GM21515 (cell line): ENCODE results near the gene COL4A4.

Experiments
- ATAC-seq: cut with Tn5 transposase; IDR thresholded peaks from one replicate; pipeline ENCODE4 v1.9.1; 2021; ENCODE audit not compliant: unreplicated experiment

Gene COL4A4

DNA sequence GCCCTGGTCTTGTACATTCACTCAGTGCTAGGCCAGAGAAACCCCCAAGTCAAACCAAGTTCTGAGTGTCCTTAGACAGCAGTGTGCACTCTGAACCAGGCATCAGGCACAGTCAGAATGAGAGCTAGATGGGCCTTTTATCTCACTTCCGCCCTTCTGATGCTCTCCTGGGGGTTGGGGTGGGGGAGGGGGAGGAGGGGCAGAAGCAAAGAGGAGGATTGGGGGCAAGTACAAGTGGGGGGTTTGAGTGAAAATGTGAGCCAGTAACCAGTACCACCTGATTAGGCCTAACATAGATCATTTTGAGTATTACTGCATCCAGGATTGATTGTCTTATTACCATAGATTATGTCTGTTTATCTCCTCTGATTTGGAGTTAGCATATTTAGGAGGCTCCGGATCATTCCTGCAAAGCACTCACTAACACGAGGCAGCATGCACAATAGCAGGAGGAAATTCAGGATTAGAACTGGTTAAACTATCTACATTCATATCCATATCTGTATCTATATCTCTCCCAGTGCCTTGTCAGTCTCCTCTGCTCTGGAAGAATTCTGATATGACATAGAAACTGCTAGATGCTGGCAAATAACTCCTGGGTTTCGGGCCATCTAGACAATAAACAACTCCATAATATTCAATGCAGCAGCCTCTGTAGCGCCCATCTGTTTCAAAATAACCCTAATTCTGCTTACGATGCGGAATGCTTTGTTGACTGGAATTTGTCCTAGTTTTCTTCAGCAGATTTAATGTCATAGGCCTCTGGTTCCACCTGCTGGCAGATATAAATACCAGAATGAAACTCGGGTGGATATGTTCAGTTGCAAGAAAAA is 179.0 kb downstream of the COL4A4 start:
- ATAC-seq = peak; percentile 95

DNA sequence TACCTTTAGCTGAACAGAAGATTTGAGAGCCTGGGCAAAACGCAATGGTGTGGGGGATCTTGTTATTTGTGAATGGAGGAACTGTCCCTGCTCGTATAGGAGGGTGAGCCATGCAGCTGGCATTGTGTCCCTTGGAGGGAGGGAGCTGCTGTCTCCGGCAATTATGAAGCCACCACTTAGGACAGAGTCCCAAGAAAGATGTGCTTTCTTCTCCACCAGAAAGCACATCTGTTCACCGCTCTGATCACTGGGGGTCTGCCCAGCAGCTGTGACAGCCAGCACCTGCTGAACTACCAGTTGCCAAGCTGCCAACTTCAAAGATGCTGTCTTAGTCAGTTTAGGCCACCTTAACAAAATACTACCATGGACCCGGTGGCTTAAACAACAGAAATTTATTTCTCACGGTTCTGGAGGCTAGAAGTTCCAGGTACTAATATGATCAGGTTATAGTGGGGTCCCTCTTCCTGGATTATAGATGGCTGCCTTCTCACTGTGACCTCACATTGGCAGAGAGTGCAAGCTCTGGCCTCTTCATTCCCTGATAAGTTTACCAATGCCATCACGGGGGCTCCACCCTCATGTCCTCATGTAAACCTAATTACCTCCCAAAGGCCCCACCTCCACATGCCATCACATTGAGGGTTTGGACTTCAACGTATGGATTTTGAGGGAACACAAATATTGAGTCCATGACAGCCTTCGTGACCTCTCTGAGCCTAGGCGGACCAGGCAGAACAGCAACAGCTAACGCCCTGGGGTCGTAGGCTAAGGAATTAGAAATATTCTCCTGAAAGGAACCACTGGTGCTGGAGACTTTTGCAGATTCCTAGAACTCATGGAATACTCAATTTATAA is 179.9 kb downstream of the COL4A4 start:
- ATAC-seq = peak; percentile 3

DNA sequence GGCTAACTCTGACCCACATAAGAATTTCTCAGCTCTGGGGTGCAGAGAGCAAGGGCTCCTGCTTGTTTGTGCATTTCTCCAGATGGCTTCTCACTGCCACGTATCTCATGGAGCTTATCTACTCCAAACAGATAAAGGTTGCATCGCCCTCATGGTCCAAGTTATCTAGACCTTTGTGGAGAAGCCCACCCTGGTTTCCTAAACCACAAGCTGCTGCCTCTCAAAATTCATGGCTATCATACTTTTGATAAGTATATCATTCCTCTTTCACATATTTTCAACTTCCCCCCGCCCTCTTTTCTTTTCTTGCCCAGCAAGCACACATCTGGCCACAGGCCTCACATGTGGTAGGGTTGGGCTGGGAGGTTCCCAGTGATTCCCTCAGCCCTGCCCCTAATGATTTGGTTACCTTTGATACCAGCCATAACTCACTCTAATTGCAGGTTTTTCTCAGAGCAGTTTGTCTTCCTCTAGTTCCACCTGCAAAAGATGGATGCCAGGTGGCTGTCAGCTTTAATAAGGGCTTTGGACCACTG is 182.1 kb downstream of the COL4A4 start:
- ATAC-seq = no peak

DNA sequence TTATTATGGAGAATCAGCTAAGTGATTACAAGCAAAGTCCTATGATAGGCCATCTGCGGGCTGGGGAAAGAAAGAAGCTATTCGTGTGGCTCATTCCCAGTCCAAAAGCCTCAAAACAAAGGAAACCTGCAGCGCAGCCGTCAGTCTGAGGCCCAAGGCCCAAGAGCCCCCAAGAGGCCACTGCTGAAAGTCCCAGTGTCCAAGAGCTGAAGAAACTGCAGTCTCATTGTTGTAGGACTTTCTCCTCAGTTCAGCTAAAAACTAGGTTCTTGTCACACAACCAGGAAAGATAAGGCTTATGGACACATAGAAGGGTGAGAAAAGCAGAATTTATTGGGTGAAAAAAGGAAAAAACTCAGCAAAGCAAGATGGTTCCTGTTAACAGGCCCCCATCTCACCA is 185.0 kb downstream of the COL4A4 start:
- ATAC-seq = no peak

DNA sequence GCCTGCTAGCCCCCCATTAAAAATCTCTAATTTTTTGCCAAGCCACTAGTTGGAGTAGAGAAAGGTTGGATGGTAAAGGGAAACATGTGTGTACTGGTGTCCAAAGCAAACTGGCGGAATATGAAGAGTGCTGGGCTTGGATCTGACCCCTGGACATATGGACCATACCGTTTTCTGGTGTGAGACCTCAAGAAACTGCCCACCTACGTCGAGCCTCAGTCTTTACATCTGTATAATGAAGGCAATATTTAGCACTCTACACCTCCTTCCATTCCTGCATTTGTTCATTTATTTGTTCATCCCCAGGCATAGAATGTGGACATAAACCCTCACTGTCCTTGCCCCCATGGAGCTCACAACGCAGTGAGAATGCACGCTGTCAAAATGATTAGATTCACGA is 185.7 kb downstream of the COL4A4 start:
- no peak for ATAC-seq

DNA sequence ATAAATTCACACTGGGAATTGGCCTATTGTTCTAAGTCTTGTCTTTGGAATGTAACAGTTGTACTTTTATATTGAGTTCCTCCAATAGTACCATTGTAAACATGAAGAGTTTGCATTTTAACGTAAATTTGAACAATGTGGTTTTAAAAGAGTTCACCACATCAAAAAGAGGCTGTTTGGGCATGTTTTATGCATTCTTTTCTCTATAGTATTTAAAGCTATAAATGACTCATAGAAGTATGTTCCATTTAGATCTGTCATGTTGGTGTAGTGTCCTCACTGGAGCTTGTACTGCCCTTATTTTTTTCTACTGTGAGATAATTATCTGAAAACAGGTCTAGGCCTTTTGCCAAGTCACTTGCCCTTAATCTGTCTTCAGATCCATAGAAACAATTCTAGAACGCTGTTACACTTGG is 186.2 kb downstream of the COL4A4 start:
- ATAC-seq = no peak

DNA sequence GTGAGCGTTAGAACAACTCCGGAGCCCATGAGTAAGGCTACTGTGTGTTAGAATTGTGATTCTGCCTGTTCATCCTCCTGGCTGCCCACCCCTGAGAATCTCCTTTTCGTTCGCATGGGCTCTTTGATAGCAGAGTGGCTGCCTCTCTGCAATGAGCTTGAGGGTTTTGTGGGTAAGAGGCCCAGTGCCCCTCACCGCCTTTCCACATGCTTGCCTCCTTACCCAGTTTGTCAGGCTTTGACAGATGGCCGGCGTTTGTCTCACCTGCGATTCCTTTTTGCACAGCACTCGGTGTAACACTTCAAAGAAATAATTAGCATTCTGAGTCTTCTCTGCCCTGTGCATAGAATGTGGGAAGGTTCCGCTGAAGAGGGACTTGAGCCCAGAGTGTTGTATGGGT is 190.2 kb downstream of the COL4A4 start:
- no peak for ATAC-seq

DNA sequence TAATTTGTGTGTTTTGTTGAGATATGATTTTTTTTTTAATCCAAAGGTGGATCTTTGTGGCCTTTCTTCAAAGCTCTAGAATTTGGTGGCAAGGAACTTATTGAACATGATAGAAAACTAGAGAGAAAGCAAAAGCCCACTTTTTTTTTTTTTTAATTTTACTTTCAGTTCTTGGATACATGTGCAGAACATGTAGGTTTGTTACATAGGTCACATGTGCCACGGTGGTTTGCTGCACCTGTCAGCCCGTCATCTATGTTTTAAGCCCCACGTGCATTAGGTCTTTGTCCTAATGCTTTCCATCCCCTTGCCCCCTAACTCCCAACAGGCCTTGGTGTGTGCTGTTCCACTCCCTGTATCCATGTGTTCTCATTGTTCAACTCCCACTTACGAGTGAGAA is 192.2 kb downstream of the COL4A4 start:
- no peak for ATAC-seq

DNA sequence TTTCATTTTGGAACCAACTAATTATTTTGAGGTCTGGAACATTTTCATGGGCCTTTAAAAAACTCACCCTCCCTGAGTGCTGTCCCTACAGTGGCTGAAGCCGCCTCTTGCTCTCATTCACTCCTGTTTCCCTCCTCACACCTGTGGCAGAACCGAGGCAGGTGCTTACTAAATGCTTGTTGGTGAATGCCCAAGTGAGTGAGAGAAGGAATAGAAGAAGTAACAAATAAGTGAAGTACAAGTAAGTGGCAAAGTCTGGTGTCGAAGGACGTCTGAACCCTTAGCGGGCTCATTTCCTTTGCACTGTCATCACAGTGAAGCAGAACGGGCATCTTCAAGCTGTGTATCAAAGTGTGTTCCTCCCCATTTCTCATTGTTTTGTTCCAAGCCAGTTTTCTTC is 192.9 kb downstream of the COL4A4 start:
- ATAC-seq = peak; percentile 48

DNA sequence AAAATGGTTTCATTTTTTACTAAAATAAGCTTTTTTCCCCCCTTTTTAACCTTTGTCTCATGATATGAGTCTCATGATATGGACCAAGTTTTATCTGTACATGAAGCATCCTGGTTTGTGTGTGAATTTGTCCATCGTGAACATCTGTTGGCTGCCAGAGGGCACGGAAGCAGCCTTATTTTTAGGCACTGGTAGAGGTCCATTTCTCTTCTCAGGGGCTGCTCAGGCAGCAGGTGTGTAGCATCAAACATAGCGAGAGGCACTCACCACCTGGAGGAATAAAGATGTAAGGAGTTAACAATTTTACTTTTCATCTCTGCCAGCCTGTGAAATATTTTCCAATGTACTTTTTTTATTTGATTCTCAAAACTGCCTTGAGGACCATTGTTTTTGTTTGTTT is 193.6 kb downstream of the COL4A4 start:
- peak; percentile 71 for ATAC-seq

DNA sequence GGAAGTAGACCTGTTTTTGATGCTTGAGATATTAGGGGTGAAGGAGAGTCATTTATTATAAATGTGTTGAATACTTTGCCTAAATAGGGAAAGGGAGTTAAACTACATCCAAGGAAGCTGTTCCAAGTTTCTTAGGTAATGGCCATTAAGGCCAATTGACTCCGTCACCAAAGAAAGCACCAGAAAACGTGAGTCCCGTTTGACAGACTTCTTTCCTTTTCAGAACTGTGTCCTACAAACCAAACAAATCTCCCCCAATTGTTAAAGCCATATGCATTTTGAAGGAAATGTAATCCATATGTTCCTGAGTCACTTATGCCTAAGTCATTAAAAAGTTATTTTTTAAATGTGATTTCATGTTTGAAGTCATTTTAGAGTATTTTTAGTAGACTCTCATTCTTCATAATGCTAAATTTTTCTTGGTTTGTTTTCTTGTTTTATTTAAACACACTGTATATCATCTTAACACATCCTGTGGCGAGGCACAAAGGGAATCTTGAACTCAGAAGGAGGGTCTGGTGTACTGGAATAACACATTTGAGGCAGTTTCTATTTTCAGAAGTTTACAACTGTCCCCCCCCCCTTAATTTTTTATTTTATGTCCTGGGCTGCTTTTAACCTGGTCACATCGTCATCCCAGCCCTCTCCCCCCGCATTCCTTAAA is 194.5 kb downstream of the COL4A4 start:
- ATAC-seq = no peak

DNA sequence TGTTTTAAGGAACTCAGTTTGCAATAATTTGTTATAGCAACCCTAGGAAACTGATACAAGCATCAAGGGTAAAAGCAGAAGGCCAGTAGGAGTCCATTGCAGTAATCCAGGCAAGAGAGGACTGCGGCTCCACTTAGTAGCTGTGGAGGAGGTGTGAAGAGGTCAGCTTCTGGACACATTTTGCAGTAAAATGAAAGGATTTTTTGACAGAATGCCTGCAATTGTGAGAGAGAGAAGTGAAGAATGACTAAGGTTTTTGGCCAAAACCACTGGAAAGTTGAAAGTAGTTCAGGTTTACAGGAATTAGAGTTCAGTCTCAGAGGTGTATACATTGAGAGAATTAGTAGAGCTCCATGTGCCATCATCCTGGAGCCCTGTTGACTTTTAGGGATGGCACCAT is 198.6 kb downstream of the COL4A4 start:
- ATAC-seq = no peak

DNA sequence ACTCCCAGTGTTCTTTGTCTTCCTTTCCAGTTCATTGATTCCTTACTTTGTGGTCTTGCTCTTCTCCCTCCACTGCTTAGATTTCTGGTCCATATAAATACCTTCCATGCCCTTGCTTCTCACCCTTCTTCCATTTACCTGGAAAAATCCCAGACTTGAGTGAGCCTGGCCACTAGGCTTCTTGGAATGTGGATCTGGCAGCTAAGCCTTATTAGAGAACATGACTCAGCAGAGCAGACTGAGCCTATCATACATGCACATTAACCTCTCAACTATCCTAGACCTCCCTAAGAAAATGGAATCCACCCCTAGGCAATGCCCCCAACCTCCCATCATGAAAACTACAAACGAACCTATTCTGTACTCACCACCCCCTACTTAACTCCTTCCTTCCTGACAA is 200.5 kb downstream of the COL4A4 start:
- ATAC-seq = no peak

DNA sequence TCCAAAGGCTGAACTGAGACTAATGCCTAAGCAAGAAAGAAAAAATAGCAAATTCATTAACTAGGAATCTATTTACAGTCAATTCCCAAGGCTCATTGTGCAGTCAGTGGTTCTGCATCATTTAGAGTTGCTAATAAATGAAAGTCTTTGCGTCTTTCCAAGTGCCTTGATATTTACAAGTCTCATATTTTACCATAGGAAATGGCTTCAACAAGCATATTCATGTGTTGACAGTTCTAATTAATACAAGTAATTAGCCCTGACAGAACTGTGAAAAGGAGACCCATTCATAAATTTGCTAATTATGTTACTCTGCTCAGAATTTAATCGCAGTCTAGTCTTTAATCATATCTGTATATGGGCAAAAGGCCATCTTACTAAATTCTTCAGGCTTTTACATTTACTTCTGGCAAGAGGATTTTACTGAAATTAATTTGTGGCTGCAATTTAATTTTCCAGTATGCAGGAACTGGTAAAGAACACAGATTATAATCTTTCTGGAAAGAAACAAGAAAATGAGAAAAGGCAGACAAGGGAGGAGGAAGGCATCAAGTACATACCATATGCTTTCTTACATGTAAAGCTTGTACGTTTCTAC is 201.7 kb downstream of the COL4A4 start:
- no peak for ATAC-seq

DNA sequence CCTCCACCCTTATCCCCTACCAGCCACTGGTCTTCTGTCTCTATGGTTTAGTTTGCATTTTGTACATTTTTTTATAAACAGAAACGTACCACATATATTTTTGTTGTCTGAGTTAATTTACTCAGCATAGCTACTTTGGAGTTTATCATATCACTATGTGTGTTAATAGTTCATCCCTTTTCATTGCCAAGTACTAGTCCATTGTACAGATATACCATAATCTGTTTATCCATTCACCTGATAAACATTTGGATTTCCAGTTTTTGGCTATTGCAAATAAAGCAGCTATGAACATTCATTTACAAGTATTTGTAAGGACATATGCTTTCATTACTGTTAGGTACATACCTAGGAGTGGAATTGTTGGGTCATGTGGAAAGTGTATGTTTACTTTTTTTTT is 204.6 kb downstream of the COL4A4 start:
- ATAC-seq = no peak

DNA sequence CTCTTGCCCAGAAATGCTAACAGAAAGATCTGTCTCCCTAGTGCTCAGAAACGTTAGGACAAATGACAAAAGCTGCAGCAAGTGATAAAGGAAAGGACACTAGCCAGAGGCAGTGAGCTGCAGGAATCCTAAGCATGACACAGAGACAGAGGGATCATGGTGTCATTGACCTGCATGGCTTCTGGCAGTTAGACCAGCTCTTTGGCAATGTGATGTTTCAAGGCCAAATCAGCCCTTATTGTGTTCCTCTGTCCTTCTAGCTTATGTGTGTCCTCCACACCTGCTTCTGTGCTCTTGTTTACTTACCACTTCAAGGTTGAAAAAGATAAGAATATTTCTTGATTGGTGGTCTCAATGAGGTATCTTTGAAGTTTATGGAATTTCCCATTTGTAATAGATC is 207.3 kb downstream of the COL4A4 start:
- no peak for ATAC-seq

DNA sequence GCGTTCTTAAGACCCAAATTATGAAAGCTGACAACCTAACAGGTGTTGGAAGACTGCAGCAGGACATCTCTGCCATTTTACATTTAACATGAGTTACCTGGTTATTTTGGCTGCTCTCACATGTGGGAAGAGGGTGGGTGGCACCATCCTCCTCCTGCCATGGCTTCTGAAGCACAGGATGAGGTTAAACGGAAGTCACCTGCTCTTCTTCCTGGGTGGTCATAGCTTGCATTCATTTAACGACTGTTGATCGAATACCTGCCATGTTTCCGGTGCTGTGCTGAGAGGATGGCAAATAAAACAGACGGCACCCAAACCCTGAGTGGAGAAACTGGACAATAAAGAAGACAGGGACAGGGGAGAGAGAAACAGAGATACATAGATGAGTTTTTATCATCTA is 210.2 kb downstream of the COL4A4 start:
- ATAC-seq = no peak

DNA sequence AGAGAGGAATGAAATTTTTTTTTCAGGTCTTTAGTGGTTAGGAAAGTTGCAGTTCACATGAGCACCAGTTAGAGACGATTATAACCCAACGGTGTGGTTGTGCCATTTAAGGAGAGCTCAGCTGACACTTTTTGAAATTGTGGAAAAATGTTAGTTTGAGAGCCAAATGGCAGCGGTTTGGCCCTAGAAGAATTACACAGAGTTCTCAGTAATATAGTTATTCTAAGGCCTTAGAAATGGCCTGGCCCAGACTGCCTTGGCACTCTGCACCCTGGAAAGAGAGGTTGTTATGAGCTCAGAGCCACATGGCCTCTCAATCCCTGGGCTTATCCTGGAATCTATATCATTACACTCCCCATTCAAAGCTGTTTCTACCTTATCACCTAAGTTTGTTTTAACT is 210.8 kb downstream of the COL4A4 start:
- no peak for ATAC-seq
